Gastrocnemius medialis (tissue), 4 donors: Measurements from ENCODE around the gene AWAT1.

Experiments used
- POLR2A ChIP-seq, 2 donors: fragments of 450-650 bp; IDR thresholded peaks; one replicate each; pipeline ENCODE4 v1.6.1; 2017; ENCODE audit warnings: antibody characterized with exemption in 2 of 2, mild to moderate bottlenecking in 2 of 2, moderate library complexity in 2 of 2
- TF ChIP-seq, protein P1 (sequence below), 5 experiments: fragments of 450-650 bp in 3 of 5; fragments of 200-600 bp in 2 of 5; sonication (generic) in 2 of 5; IDR thresholded peaks in 4 of 5; conservative IDR thresholded peaks in 1 of 5; 1 replicate in 4 of 5; 2 replicates in 1 of 5; pipeline ENCODE4 v1.5.1; 2016 to 2019; ENCODE audit warnings: antibody characterized with exemption in 5 of 5, mild to moderate bottlenecking in 3 of 5, moderate library complexity in 3 of 5

DNA sequence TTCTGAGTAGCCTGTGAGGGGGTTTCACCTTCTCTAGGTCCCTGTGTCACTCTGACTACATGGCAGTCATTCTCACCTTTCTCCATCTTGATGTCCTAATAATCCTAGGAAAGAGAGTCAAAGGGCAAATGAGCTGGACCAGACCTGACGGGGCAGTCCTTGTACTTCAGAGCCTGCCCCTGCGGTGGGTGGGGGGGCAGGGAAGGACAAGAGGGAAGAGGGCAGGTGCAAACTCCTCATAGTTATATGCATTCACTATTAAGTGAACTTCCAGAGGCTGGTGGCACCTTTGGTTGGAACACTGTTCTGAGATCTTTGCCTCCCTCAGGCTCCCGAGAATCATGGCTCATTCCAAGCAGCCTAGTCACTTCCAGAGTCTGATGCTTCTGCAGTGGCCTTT lies at the start of gene AWAT1:
- TF ChIP-seq, protein P1, sequence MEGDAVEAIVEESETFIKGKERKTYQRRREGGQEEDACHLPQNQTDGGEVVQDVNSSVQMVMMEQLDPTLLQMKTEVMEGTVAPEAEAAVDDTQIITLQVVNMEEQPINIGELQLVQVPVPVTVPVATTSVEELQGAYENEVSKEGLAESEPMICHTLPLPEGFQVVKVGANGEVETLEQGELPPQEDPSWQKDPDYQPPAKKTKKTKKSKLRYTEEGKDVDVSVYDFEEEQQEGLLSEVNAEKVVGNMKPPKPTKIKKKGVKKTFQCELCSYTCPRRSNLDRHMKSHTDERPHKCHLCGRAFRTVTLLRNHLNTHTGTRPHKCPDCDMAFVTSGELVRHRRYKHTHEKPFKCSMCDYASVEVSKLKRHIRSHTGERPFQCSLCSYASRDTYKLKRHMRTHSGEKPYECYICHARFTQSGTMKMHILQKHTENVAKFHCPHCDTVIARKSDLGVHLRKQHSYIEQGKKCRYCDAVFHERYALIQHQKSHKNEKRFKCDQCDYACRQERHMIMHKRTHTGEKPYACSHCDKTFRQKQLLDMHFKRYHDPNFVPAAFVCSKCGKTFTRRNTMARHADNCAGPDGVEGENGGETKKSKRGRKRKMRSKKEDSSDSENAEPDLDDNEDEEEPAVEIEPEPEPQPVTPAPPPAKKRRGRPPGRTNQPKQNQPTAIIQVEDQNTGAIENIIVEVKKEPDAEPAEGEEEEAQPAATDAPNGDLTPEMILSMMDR (IDR thresholded peaks at IDR 0.05 in 4 of 5, conservative IDR thresholded peaks at IDR 0.05 in 1 of 5) = no peak
- no peak for TF ChIP-seq POLR2A (IDR thresholded peaks at IDR 0.05)
